GM23338 (cell line): ENCODE measurements around the gene SSBP2. TPM values are rescaled to one million over a fixed set of nuclear protein-coding genes. Genes with fewer than 3 reads are reported as not detected.

Experiments used
- ATAC-seq: fragments of 200-7000 bp; cut with Tn5 transposase; 3 replicates; pipeline ENCODE4 v1.9.1; 2020
- DNase-seq: peaks from one replicate; pipeline ENCODE4 v3.0.0-alpha.2; 2015; ENCODE audit warnings: low spot score
- H2AFZ ChIP-seq: fragments of 200-600 bp; sonication (generic); 2 replicates; pipeline ENCODE4 v1.8.0; 2016; ENCODE audit warnings: antibody characterized with exemption, mild to moderate bottlenecking, moderate library complexity
- H3F3A ChIP-seq: fragments of 200-600 bp; sonication (generic); replicated peaks from 2 replicates; pipeline ENCODE4 v1.8.0; 2017; ENCODE audit warnings: antibody characterized with exemption, mixed run types, low read depth
- H3K27ac ChIP-seq: fragments of 200-600 bp; sonication (generic); 2 replicates; pipeline ENCODE4 v1.6.1; 2016; ENCODE audit warnings: low read depth
- H3K27me3 ChIP-seq: fragments of 200-600 bp; sonication (generic); 2 replicates; pipeline ENCODE4 v1.8.0; 2016; ENCODE audit warnings: mild to moderate bottlenecking, mixed run types, moderate library complexity; ENCODE audit not compliant: insufficient read depth
- H3K36me3 ChIP-seq: fragments of 200-600 bp; sonication (generic); 2 replicates; pipeline ENCODE4 v1.8.0; 2016; ENCODE audit warnings: mild to moderate bottlenecking; ENCODE audit not compliant: insufficient read depth
- H3K4me1 ChIP-seq: fragments of 200-600 bp; sonication (generic); 2 replicates; pipeline ENCODE4 v1.8.0; 2016; ENCODE audit warnings: mild to moderate bottlenecking, moderate library complexity; ENCODE audit not compliant: insufficient read depth
- H3K4me2 ChIP-seq: fragments of 200-600 bp; sonication (generic); 2 replicates; pipeline ENCODE4 v1.7.1; 2017; ENCODE audit warnings: mixed run types
- H3K4me3 ChIP-seq: fragments of 200-600 bp; sonication (generic); 2 replicates; pipeline ENCODE4 v1.6.1; 2016; ENCODE audit warnings: mixed run types
- H3K79me2 ChIP-seq: fragments of 200-600 bp; sonication (generic); replicated peaks from 2 replicates; pipeline ENCODE4 v1.8.0; 2017; ENCODE audit warnings: mild to moderate bottlenecking; ENCODE audit not compliant: insufficient read depth
- H3K9me2 ChIP-seq: fragments of 200-600 bp; sonication (generic); 2 replicates; pipeline ENCODE4 v1.8.0; 2017; ENCODE audit not compliant: insufficient read depth
- H4K20me1 ChIP-seq: fragments of 200-600 bp; sonication (generic); replicated peaks from 2 replicates; pipeline ENCODE4 v1.8.0; 2017; ENCODE audit warnings: mild to moderate bottlenecking; ENCODE audit not compliant: insufficient read depth
- H3K27ac Mint-ChIP-seq: 2 replicates; pipeline ENCODE4 v1.8.0; 2020; ENCODE audit warnings: inconsistent platforms, mild to moderate bottlenecking, moderate library complexity, mixed read lengths
- H3K27me3 Mint-ChIP-seq: 3 replicates; pipeline ENCODE4 v1.8.0; 2022; ENCODE audit warnings: low read depth, mild to moderate bottlenecking, moderate library complexity, mixed read lengths, inconsistent platforms; ENCODE audit not compliant: insufficient read depth, poor library complexity
- H3K36me3 Mint-ChIP-seq: 3 replicates; pipeline ENCODE4 v1.8.0; 2021; ENCODE audit warnings: low read depth, mild to moderate bottlenecking, inconsistent platforms, moderate library complexity, mixed read lengths
- H3K4me1 Mint-ChIP-seq: 3 replicates; pipeline ENCODE4 v1.8.0; 2020; ENCODE audit warnings: mild to moderate bottlenecking, inconsistent platforms, mixed read lengths
- H3K4me3 Mint-ChIP-seq: 3 replicates; pipeline ENCODE4 v1.8.0; 2021; ENCODE audit warnings: moderate library complexity, mild to moderate bottlenecking, inconsistent platforms, mixed read lengths
- H3K9me3 Mint-ChIP-seq: 3 replicates; pipeline ENCODE4 v1.8.0; 2020; ENCODE audit warnings: moderate library complexity, mild to moderate bottlenecking, inconsistent platforms, mixed read lengths
- CREB1 ChIP-seq: fragments of 250-450 bp; sonication (Bioruptor Pico); IDR thresholded peaks from 2 replicates; pipeline ENCODE4 v1.5.0; 2020; ENCODE audit warnings: low read depth, mild to moderate bottlenecking, moderate library complexity
- ETS1 ChIP-seq: IDR thresholded peaks from 2 replicates; pipeline ENCODE4 v1.6.1; 2016; ENCODE audit warnings: antibody characterized with exemption
- EZH2phosphoT487 ChIP-seq: fragments of 200-600 bp; sonication (generic); IDR thresholded peaks from one replicate; pipeline ENCODE4 v1.8.1; 2018; ENCODE audit warnings: antibody characterized with exemption; ENCODE audit not compliant: unreplicated experiment
- JUNB ChIP-seq: IDR thresholded peaks from one replicate; pipeline ENCODE4 v1.6.1; 2016; ENCODE audit warnings: antibody characterized with exemption; ENCODE audit not compliant: unreplicated experiment
- NANOG ChIP-seq: IDR thresholded peaks from 2 replicates; pipeline ENCODE4 v1.6.1; 2016; ENCODE audit warnings: antibody characterized with exemption, borderline replicate concordance
- REST ChIP-seq: IDR thresholded peaks from one replicate; pipeline ENCODE4 v1.6.1; 2018; ENCODE audit warnings: antibody characterized with exemption; ENCODE audit not compliant: unreplicated experiment
- ZNF331 ChIP-seq: fragments of 250-450 bp; sonication (Bioruptor Pico); IDR thresholded peaks from 2 replicates; pipeline ENCODE4 v1.5.0; 2020; ENCODE audit warnings: low read depth, mild to moderate bottlenecking, moderate library complexity
- ZNF462 ChIP-seq: fragments of 250-450 bp; sonication (Bioruptor Pico); IDR thresholded peaks from 2 replicates; pipeline ENCODE4 v1.5.0; 2020; ENCODE audit warnings: mild to moderate bottlenecking, moderate library complexity
- polyA plus RNA-seq: library from polyadenylated mRNA; unstranded; fragments of >200 nt; fragmentation: Nextera tagmentation; extraction: Ambion mirVana; gene quantifications from 2 replicates; pipeline ENCODE4 v1.2.1, GENCODE V29; 2016
- total RNA-seq: library from RNA; depleted of rRNA; stranded (reverse); fragments of >200 nt; shearing (Covaris generic); gene quantifications from 2 replicates; pipeline ENCODE4 v1.2.3, GENCODE V29; 2014
- TF ChIP-seq, protein P1 (sequence below), 2 experiments: fragments of 200-600 bp in 1 of 2; sonication (generic) in 1 of 2; conservative IDR thresholded peaks; 2 replicates each; pipeline versions ENCODE4 v1.5.1 to v1.6.1; 2016 to 2017; ENCODE audit warnings: antibody characterized with exemption in 2 of 2, low read depth in 2 of 2, mild to moderate bottlenecking in 2 of 2, moderate library complexity in 1 of 2

Gene SSBP2
- total and polyA plus RNA-seq, 2 experiments from 2014 or later, result 21.5 to 24.7 TPM

DNA sequence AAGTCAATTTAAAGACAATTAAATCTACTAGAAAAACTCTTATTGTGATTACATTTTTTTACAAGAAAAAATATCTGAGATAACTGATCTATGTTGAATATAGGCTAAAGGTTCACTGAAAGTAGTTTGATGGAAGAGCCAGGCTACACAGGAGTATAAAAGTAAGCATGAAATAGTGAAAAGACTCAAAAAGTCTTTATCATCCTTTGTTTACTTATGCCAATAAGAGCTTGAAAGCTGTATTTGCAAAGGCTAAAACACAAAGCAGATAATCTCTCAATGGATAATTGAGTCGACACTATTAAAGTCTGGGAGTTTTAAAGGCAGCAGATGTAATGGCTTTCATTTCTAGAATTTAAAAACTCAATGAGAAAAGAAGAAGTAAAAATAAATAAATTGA is 42.0 kb downstream of the SSBP2 start (continued):
- TF ChIP-seq CREB1 (no peak), JUNB (no peak), EZH2phosphoT487 (no peak), ZNF331 (CRISPR knock-in tag) (no peak), NANOG (no peak), REST (no peak)

DNA sequence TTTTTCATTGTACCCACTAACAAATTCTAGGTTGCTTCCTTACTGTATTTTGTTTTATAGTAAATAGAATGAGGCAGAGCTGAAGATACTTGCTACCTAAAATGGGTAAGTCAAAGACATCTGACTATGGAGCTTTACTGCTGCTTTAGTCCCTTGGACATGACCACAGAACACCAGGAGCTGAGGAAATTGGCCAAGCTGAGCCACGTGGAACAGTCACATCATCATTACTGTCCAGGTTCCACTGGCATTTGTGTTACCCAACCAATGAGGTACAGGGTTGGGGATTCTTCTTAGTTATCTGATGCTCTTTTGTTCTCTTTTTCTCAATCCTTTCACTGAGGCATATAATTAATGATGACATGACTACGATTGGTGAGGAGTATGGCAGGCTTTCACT is 47.1 kb downstream of the SSBP2 start:
- no peak overlapping the region for H2AFZ ChIP-seq
- TF ChIP-seq ETS1 (no peak), REST (no peak), ZNF462 (CRISPR knock-in tag) (no peak), ZNF331 (CRISPR knock-in tag) (no peak)
- TF ChIP-seq, protein P1, sequence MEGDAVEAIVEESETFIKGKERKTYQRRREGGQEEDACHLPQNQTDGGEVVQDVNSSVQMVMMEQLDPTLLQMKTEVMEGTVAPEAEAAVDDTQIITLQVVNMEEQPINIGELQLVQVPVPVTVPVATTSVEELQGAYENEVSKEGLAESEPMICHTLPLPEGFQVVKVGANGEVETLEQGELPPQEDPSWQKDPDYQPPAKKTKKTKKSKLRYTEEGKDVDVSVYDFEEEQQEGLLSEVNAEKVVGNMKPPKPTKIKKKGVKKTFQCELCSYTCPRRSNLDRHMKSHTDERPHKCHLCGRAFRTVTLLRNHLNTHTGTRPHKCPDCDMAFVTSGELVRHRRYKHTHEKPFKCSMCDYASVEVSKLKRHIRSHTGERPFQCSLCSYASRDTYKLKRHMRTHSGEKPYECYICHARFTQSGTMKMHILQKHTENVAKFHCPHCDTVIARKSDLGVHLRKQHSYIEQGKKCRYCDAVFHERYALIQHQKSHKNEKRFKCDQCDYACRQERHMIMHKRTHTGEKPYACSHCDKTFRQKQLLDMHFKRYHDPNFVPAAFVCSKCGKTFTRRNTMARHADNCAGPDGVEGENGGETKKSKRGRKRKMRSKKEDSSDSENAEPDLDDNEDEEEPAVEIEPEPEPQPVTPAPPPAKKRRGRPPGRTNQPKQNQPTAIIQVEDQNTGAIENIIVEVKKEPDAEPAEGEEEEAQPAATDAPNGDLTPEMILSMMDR (conservative IDR thresholded peaks at IDR 0.05; ENCODE audit: low read depth in 2 of 2), result no peak

More for the DNA sequence above, 47.1 kb downstream of the SSBP2 start:
- Mint-ChIP-seq H3K27ac (no peak overlapping the region), H3K4me3 (no peak overlapping the region), H3K27me3 (no peaks in the 10 kb centered on the region), H3K4me1 (peaks cover 6% of the 10 kb centered on the region; the same call in 2 of the 3 replicates), H3K9me3 (peaks cover 6% of the 10 kb centered on the region; the same call in 1 of the 3 replicates), H3K36me3 (peaks cover 14% of the 10 kb centered on the region)
- no peaks in the 10 kb centered on the region for H3K27me3 ChIP-seq
- H3K27ac ChIP-seq, result no peak overlapping the region
- H3K79me2 ChIP-seq, result no peaks in the 10 kb centered on the region
- no peak overlapping the region for H3K4me3 ChIP-seq
- no peak overlapping the region for H3K4me2 ChIP-seq
- DNase-seq (no peak), ATAC-seq (no peak)
- no peaks in the 10 kb centered on the region for H3K9me2 ChIP-seq
- H4K20me1 ChIP-seq, result no peaks in the 10 kb centered on the region
- no peaks in the 10 kb centered on the region for H3F3A ChIP-seq
- peaks cover 4% of the 10 kb centered on the region; the same call in 1 of the 2 replicates for H3K4me1 ChIP-seq
- H3K36me3 ChIP-seq, result 0 out of 2 replicates have a peak, but pooled peaks cover 4% of the 10 kb centered on the region
